GDM1 (cell line): Measurements from ENCODE around the gene ADCY1.
"Not testable (repeated sequence)": the region's sequence is repeated elsewhere in the genome, so short reads cannot be mapped to it uniquely, and the experiment has no call there.

Experiments
- DNase-seq: peaks from one replicate; lab custom pipeline; 2025; lab: John Stamatoyannopoulos, UW

ADCY1 gene

DNA sequence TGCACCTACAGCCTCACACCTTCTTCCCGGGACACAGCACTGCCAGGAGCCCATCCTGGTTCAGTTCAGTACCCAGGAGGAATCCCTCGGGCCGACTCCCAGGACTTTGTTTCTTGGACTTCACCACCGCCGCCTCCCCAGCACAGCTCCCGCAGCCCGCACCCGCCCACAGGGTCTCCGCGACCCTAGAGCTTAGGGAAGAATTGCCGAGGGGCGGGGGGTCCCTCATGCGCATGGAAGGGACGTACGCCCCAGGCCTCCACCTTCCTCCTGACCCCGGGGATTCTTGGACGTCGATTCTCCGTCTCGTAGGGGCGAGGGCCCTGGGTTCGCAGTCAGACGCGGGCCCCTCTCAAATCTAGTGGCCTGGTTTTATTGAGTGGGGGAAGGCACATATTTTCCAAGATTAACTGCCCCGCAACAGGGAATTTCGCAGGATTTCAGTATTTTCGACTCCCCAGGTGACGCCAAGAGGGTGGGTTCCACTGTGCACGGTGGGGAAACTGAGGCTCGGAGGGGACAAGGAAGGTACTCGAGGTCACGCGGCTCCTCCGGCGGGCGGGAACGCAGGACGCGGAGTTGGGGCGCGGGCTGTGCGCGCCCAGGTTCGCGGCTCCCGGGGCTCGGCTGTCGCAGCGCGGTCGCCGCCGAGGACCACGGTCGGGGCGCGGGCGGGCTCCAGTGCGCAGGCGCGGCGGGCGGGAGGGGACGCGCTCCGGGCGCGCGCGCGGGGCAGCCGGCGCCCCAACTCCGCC, at the start of gene ADCY1:
ADCY1 (plus strand) TSS at position 708 of the 755 bp plus-strand sequence. CDS start 176 bp downstream, outside the sequence.
- DNase-seq = no peak

- DNase-seq = no peak
Observed at GRCh38 chr7:45524445-45524844, 49.7 kb upstream of the ADCY1 start.

GRCh38 chr7:45525057-45525456, 49.1 kb upstream of the ADCY1 start:
- no peak for DNase-seq

DNA sequence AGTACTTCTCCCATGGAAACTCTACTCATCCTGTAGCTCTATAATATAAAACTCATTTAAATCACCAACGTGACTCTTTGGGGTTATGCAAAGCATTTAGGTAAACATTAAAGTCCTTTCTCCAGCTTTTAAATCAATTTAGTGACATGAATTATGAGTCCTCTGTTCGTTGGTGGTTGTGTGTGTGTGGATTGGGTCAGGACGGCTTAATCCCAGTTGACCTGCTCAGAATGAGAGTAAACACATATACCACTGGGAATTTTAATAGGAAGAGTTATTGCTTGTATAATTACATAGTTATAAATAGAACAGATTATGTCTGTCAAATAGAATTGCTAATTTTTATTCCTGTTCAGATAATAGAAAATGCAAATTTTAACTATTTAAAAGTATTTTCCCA, 30.7 kb upstream of the ADCY1 start:
- DNase-seq = no peak

- not testable (repeated sequence) for DNase-seq
Observed at GRCh38 chr7:45545105-45545710, 29.0 kb upstream of the ADCY1 start.

- DNase-seq = not testable (repeated sequence)
Observed at GRCh38 chr7:45548917-45549316, 25.3 kb upstream of the ADCY1 start.

DNA sequence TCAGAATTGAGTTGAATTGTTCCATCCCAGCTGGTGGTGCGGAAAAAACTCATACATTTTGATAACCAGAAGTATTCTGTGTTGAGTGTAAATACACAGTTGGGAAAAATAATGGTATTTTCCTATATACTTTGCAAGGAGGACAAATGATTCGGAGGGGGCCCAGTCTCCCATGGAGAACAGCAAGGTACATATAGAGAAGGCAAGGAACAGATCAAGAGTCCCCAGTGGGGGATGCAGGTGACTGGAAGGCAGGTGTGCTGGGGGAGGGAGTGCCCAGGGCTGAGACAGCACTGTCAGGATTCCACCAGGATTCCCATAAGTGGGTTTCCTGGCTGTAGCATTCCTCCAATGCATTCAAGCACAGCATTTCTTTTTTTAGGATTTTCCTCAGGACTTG, 10.8 kb upstream of the ADCY1 start:
- no peak for DNase-seq

GRCh38 chr7:45563941-45564461, 10.2 kb upstream of the ADCY1 start:
- DNase-seq = no peak

- no peak for DNase-seq
Observed at GRCh38 chr7:45564485-45564884, 9.7 kb upstream of the ADCY1 start.

DNA sequence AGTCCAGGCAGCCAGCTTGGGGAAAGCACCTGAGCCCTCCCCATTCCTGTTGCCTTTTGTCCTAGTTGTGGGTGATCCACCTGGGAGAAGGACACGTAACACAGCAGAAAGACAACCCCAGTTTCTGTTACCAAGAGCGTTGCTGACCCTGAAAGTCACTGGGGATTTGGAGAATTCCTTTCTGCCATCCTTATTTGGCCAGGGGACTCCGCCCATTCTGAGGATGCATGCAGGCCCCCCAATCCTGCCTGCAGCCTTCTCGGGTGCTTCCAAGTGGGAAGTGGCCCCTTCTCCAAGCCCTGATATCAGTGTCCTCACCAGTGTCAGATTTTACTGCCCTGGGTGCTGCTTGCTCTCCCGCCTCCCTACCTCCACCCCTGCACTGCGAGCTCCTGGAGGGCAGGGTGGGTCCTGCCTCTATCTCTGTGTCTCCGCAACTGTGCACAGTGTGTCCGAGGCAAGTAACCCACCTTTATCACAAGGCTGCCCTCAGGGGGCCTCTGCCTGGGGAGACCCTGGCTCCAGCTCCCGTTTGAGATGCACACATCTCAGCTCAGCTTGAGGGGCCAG, 9.2 kb upstream of the ADCY1 start:
- no peak for DNase-seq

DNA sequence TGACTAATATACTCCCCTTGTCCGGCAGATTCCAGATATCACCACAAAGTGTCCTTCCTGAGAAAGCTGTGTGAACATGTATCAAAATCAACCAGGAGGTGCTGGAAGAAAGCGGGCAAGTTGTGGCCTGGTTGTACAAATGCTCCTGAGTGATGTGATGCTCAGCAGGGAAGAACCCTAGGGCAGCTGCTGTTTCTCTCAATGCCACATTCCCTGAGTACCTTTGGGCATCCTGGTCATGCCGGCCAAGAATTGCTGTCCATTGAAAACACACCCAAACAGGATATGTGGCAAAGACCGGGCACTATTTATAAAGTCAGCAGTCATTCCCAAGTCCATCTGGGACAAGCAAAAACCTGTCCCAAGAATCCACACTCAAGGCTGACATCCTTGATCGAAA, 7.8 kb upstream of the ADCY1 start:
- DNase-seq = no peak

DNA sequence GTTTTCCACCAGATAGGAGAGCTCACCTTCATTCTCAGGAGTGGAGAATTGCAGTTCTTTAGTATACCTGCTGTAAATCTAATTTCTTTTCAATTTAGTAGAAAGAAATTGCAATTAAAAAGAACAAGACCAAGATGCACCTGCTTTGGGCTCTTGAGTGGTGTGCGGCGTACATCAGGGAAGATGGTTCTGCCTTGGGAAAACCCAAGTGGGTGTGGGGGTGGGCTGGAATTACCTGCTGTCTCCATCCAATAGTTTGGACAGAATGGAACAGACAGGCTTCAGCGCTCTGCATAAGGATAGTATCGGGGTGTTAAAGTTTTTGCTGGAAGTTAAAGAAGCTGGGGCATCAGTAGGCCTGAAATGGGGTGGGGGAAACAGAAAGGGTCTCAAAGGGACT, 7.2 kb upstream of the ADCY1 start:
- no peak for DNase-seq

GRCh38 chr7:45567713-45568112, 6.5 kb upstream of the ADCY1 start:
- DNase-seq = no peak

- DNase-seq = no peak
Observed at GRCh38 chr7:45568536-45569289, 5.5 kb upstream of the ADCY1 start.

- DNase-seq = no peak
Observed at GRCh38 chr7:45569290-45569685, 4.9 kb upstream of the ADCY1 start.

GRCh38 chr7:45570797-45571196, 3.4 kb upstream of the ADCY1 start:
- no peak for DNase-seq

GRCh38 chr7:45573204-45573603, 964 bp upstream of the ADCY1 start:
- DNase-seq = no peak

- no peak for DNase-seq
Observed at GRCh38 chr7:45574416-45574668, 174 bp downstream of the ADCY1 start.

- no peak for DNase-seq
Observed at GRCh38 chr7:45574669-45575500, 717 bp downstream of the ADCY1 start.

DNA sequence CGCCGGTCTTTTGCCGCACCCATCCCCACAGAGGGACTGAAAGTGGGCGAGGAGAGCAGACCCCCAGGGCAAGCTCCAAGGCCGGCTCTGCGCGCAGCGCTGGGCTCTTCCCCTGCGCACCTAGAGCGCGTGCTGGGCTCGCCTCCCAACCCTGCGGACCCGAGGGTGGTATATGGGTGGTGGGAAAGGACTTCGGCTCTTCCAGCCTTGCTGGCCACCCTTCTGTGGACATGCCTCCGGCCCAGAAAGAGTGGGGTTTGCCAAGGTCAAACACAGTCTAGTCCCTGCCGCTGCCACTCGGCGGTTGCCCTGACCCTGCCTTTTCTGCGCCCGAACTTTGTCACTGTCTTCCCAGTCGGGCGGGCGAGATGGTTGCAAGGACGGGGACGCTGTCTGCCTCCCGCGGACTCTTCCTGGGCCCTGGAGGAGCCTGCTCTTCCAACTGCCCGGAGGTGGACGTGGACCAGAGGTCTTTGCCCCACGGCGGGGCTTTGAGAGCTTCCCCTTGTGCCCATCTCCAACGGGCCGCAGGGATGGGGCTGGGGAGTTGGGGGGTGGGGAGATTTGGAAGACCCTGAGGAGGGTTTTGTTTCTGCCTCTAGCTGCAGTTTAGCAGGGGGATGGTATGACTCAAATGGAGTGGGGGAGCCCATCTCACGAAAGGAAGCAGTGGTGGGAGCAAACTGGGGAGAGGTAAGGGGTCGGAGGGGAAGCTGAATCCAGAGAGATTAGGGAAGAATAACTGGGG, 1.5 kb downstream of the ADCY1 start:
- DNase-seq = no peak

DNA sequence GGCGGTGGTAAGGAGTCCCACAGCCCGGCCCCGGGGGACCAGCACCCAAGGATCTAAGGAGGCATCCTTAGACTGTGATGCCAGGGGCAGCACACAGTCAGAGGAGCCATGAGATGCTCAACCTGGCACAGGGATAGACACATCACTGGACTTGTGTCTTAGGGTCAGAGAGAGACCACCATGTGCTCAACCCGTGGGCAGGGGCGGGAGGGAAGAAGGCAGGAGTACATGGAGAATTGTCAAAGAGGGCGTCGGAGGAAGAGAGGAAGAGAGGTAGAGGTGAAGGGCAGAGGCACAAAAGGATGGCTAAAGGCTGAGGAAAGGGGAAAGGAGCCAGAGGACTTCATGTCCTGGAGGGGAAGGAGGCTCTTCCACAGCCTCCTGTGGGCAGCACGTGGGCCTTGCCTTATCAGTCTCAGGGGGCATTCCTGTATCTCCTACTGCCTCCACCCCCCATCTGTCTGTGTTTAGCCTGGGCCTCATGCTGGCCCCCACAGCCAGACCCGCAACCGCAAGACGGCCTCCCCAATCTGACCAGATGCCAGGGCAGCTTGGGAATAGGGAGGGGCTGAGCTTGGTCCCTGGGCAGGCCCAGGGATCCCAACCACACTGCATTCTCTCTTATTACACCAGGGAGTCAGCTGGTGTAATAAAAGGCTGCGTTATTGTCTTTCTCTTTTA, 2.2 kb downstream of the ADCY1 start:
- DNase-seq = no peak
